HCT116 (cell line): ENCODE results near the gene GIGYF1. TPM values are rescaled to one million over a fixed set of nuclear protein-coding genes. Genes with fewer than 3 reads are reported as not detected.

Source experiments
- ATAC-seq: fragments of 200-7000 bp; cut with Tn5 transposase; 2 replicates; pipeline ENCODE4 v1.9.1; 2020; ENCODE audit warnings: mild to moderate bottlenecking, moderate library complexity
- BruUV-seq: library from RNA; stranded (reverse); fragments of 400-500 nt; replicated peaks from 2 replicates; lab custom pipeline; 2021; lab: Mats Ljungman, UMichigan
- CTCF ChIA-PET: fragments of 300-600 bp; sonication (Branson Sonifier 250); formaldehyde crosslinking; loops from one replicate; lab custom pipeline; 2021; ENCODE audit warnings: antibody characterized with exemption; lab: Charles Lee
- POLR2A ChIA-PET: fragments of 300-600, 350-600 bp; sonication (Branson Sonifier 250); formaldehyde crosslinking; loops from one replicate; lab custom pipeline; 2021; ENCODE audit warnings: antibody characterized with exemption; lab: Charles Lee
- RAD21 ChIA-PET, 2 experiments: fragments of 300-600 bp; sonication (Branson Sonifier 250); formaldehyde crosslinking; loops; one replicate each; lab custom pipeline; 2023; ENCODE audit warnings: low total read pairs in 2 of 2; ENCODE audit not compliant: uncharacterized antibody in 2 of 2, unreplicated experiment in 2 of 2, low non-redundant PET in 1 of 2; lab: Charles Lee
- DNase-seq: peaks from one replicate; pipeline ENCODE4 v3.0.0-alpha.2; 2010; ENCODE audit warnings: low read depth, low spot score
- H2AFZ ChIP-seq: fragments of 200-600 bp; shearing (Covaris generic), sonication (generic); 2 replicates; pipeline ENCODE4 v1.6.1; 2017; ENCODE audit warnings: low read depth, mixed run types, mixed read lengths, antibody characterized with exemption, low read length; ENCODE audit not compliant: poor library complexity, severe bottlenecking
- H3K27ac ChIP-seq: 2 replicates; pipeline ENCODE4 v1.5.1; 2012; ENCODE audit warnings: low read depth, low read length
- H3K27me3 ChIP-seq: fragments of 200-600 bp; sonication (generic); 2 replicates; pipeline ENCODE4 v1.6.1; 2016; ENCODE audit warnings: mixed run types, low read length, mixed read lengths; ENCODE audit not compliant: insufficient read depth
- H3K36me3 ChIP-seq, 2 experiments: fragments of 200-500 bp in 1 of 2; fragments of 200-600 bp in 1 of 2; sonication (Bioruptor generic) in 1 of 2; sonication (generic) in 1 of 2; 2 replicates each; pipeline versions ENCODE4 v1.5.1 to v1.6.1; 2014 to 2016; ENCODE audit warnings: low read length in 2 of 2, inconsistent platforms in 1 of 2, mixed read lengths in 1 of 2, mixed run types in 1 of 2; ENCODE audit not compliant: insufficient read depth in 2 of 2, control insufficient read depth in 1 of 2
- H3K4me1 ChIP-seq, 2 experiments: fragments of 200-600 bp in 1 of 2; sonication (generic) in 1 of 2; 2 replicates each; pipeline versions ENCODE4 v1.5.1 to v1.6.1; 2012 to 2017; ENCODE audit warnings: low read length in 2 of 2, inconsistent platforms in 1 of 2, mild to moderate bottlenecking in 1 of 2, mixed read lengths in 1 of 2, mixed run types in 1 of 2, moderate library complexity in 1 of 2; ENCODE audit not compliant: insufficient read depth in 2 of 2, control insufficient read depth in 1 of 2
- H3K4me2 ChIP-seq: fragments of 200-600 bp; sonication (generic); 2 replicates; pipeline ENCODE4 v1.6.1; 2017; ENCODE audit warnings: mixed run types, low read length, mixed read lengths
- H3K4me3 ChIP-seq, 2 experiments: fragments of 200-600 bp in 1 of 2; sonication (generic) in 1 of 2; replicated peaks in 1 of 2; 2 replicates each; pipeline ENCODE4 v1.5.1; 2011 to 2016; ENCODE audit warnings: low read length in 2 of 2, control low read depth in 1 of 2, low read depth in 1 of 2, mild to moderate bottlenecking in 1 of 2, mixed read lengths in 1 of 2, mixed run types in 1 of 2
- H3K79me2 ChIP-seq: fragments of 200-600 bp; sonication (generic); 2 replicates; pipeline ENCODE4 v1.6.1; 2017; ENCODE audit warnings: mild to moderate bottlenecking, mixed run types, low read length, moderate library complexity, mixed read lengths; ENCODE audit not compliant: insufficient read depth
- H3K9ac ChIP-seq: fragments of 200-600 bp; sonication (generic); 2 replicates; pipeline ENCODE4 v1.6.1; 2016; ENCODE audit warnings: low read length, mixed read lengths
- H3K9me2 ChIP-seq: fragments of 200-600 bp; sonication (generic), shearing (Covaris generic); 2 replicates; pipeline ENCODE4 v1.6.1; 2017; ENCODE audit warnings: mixed run types, mild to moderate bottlenecking, moderate library complexity; ENCODE audit not compliant: insufficient read depth
- H3K9me3 ChIP-seq, 2 experiments: fragments of 200-500 bp in 1 of 2; fragments of 200-600 bp in 1 of 2; sonication (Bioruptor generic) in 1 of 2; sonication (generic) in 1 of 2; 2 replicates each; pipeline ENCODE4 v1.6.1; 2014 to 2017; ENCODE audit warnings: low read length in 2 of 2, mixed read lengths in 2 of 2, inconsistent platforms in 1 of 2, low read depth in 1 of 2, mild to moderate bottlenecking in 1 of 2, mixed run types in 1 of 2, moderate library complexity in 1 of 2; ENCODE audit not compliant: control insufficient read depth in 1 of 2, insufficient read depth in 1 of 2
- H4K20me1 ChIP-seq: fragments of 200-600 bp; sonication (generic), shearing (Covaris generic); 2 replicates; pipeline ENCODE4 v1.6.1; 2017; ENCODE audit warnings: mixed run types, mild to moderate bottlenecking, moderate library complexity; ENCODE audit not compliant: insufficient read depth
- CTCF ChIP-seq, 3 experiments: fragments of 200-600 bp in 1 of 3; sonication (generic) in 1 of 3; IDR thresholded peaks in 2 of 3; conservative IDR thresholded peaks in 1 of 3; 2 replicates each; pipeline ENCODE4 v1.5.1; 2012 to 2017; ENCODE audit warnings: low read depth in 2 of 3, low read length in 2 of 3, antibody characterized with exemption in 1 of 3, borderline replicate concordance in 1 of 3, control low read depth in 1 of 3, mild to moderate bottlenecking in 1 of 3, mixed read lengths in 1 of 3, mixed run types in 1 of 3, moderate library complexity in 1 of 3; ENCODE audit not compliant: insufficient read depth in 1 of 3
- EGR1 ChIP-seq: IDR thresholded peaks from 2 replicates; pipeline ENCODE4 v1.6.1; 2012; ENCODE audit warnings: low read depth
- EZH2phosphoT487 ChIP-seq: fragments of 200-600 bp; IDR thresholded peaks from 2 replicates; pipeline ENCODE4 v1.6.1; 2018; ENCODE audit warnings: antibody characterized with exemption, borderline replicate concordance
- JUND ChIP-seq: IDR thresholded peaks from 2 replicates; pipeline ENCODE4 v1.6.1; 2012
- MAX ChIP-seq: IDR thresholded peaks from 2 replicates; pipeline ENCODE4 v1.6.1; 2012
- POLR2A ChIP-seq: IDR thresholded peaks from 2 replicates; pipeline ENCODE4 v1.7.0; 2011; ENCODE audit warnings: borderline replicate concordance; ENCODE audit not compliant: insufficient read depth, insufficient read length; ENCODE audit errors: extremely low read depth
- POLR2AphosphoS5 ChIP-seq: IDR thresholded peaks from 2 replicates; pipeline ENCODE4 v1.6.1; 2011; ENCODE audit warnings: mild to moderate bottlenecking, low read depth, low read length, moderate library complexity
- SP1 ChIP-seq: IDR thresholded peaks from 2 replicates; pipeline ENCODE4 v1.6.1; 2012; ENCODE audit warnings: low read depth
- ZFX ChIP-seq: fragments of 450-650 bp; IDR thresholded peaks from 2 replicates; pipeline ENCODE4 v1.6.1; 2017
- ZNF274 ChIP-seq: fragments of 200-500 bp; sonication (Bioruptor generic); IDR thresholded peaks from 2 replicates; pipeline ENCODE4 v1.6.1; 2014; ENCODE audit warnings: mild to moderate bottlenecking, low read depth, low read length, inconsistent platforms
- intact Hi-C: fragments of 100-400 bp; cut with micrococcal nuclease; formaldehyde crosslinking; loops from 2 replicates; pipeline ENCODE4 v1.10.0; 2022
- total RNA-seq: library from RNA; stranded (reverse); gene quantifications from one replicate; pipeline ENCODE4 v1.2.1, GENCODE V29; 2021; ENCODE audit not compliant: unreplicated experiment

The GIGYF1 gene
- total RNA-seq, 1 experiment from 2014 or later, result 59.7 TPM

GRCh38 chr7:100684534-100685042 is 9.5 kb downstream of the GIGYF1 start:
- POLR2A ChIA-PET, result no interaction called here
- intact Hi-C loops, result no loop called here
- H3K9ac ChIP-seq, result no peak overlapping the region

More at GRCh38 chr7:100684534-100685042, 9.5 kb downstream of the GIGYF1 start:
- H3K27ac ChIP-seq, result no peak overlapping the region
- peaks cover 23% of the 10 kb centered on the region for H3K79me2 ChIP-seq
- ChIA-PET RAD21 (no interaction called here), CTCF (interaction anchor here (0.7 kb wide), 1 partner anchor 9 kb away, joined by 4 read pairs; no protein-coding TSS in a partner anchor)
- H3K36me3 ChIP-seq, result peaks cover 25 to 45% of the 10 kb centered on the region in 2 experiments; a peak in 3 of 4 replicates
- H4K20me1 ChIP-seq, result no peaks in the 10 kb centered on the region
- ATAC-seq (no peak), DNase-seq (no peak)
- no peak overlapping the region for H3K4me2 ChIP-seq
- no peaks in the 10 kb centered on the region for H3K27me3 ChIP-seq
- no peaks in the 10 kb centered on the region for H3K9me3 ChIP-seq
- H3K4me3 ChIP-seq, result no peak overlapping the region
- BruUV-seq, result no TSS peak
- peaks cover 0 to 5% of the 10 kb centered on the region in 2 experiments; a peak in 1 of 4 replicates for H3K4me1 ChIP-seq
- TF ChIP-seq JUND, result no peak
- TF ChIP-seq POLR2AphosphoS5, result no peak
- TF ChIP-seq EGR1, result no peak
- no peak for TF ChIP-seq EZH2phosphoT487
- no peak for TF ChIP-seq MAX
- TF ChIP-seq CTCF (IDR thresholded peaks at IDR 0.05 in 2 of 3, conservative IDR thresholded peaks at IDR 0.05 in 1 of 3; ENCODE audit: borderline replicate concordance in 1 of 3, insufficient read depth in 1 of 3, low read depth in 2 of 3, low read length in 2 of 3), result no peak
- no peak for TF ChIP-seq ZNF274
- TF ChIP-seq SP1, result no peak
- no peak for TF ChIP-seq POLR2A
- TF ChIP-seq ZFX, result no peak
- H2AFZ ChIP-seq, result no peak overlapping the region
- no peaks in the 10 kb centered on the region for H3K9me2 ChIP-seq
